Gastrocnemius medialis (tissue), 4 donors: ENCODE measurements around the gene FAM151B. TPM values are rescaled to one million over a fixed set of nuclear protein-coding genes. Genes with fewer than 3 reads are reported as not detected.
"Not testable (repeated sequence)": the region's sequence is repeated elsewhere in the genome, so short reads cannot be mapped to it uniquely, and the experiment has no call there.

ENCODE experiments used
- ATAC-seq, 2 donors: fragments of 150-250 bp; one replicate each; pipeline ENCODE4 v1.9.1; 2016
- DNase-seq, 2 donors: peaks; one replicate each; pipeline ENCODE4 v3.0.0-alpha.2; 2019
- H3K27ac ChIP-seq, 4 donors: fragments of 200-600 bp; sonication (generic); 1 replicate in 1 of 4; 2 replicates in 3 of 4; pipeline ENCODE4 v1.5.1; 2016 to 2018; ENCODE audit warnings: mild to moderate bottlenecking in 2 of 4, moderate library complexity in 1 of 4
- H3K27me3 ChIP-seq, 3 donors: fragments of 200-600 bp; sonication (generic) in 2 of 3; 1 replicate in 1 of 3; 2 replicates in 2 of 3; pipeline versions ENCODE4 v1.5.1 to v1.6.0; 2016 to 2019; ENCODE audit warnings: mild to moderate bottlenecking in 1 of 3, moderate library complexity in 1 of 3
- H3K36me3 ChIP-seq, 2 donors: fragments of 200-600 bp; sonication (generic) in 1 of 2; one replicate each; pipeline ENCODE4 v1.5.1; 2017 to 2018
- H3K4me1 ChIP-seq, 2 donors: fragments of 200-600 bp; sonication (generic) in 1 of 2; one replicate each; pipeline ENCODE4 v1.5.1; 2016 to 2017; ENCODE audit warnings: mild to moderate bottlenecking in 2 of 2
- H3K4me3 ChIP-seq, 4 donors: fragments of 200-600 bp; sonication (generic) in 3 of 4; 1 replicate in 1 of 4; 2 replicates in 3 of 4; pipeline ENCODE4 v1.5.1; 2016 to 2019; ENCODE audit warnings: mild to moderate bottlenecking in 2 of 4
- H3K9me3 ChIP-seq, 3 donors: fragments of 200-600 bp; sonication (generic) in 2 of 3; 1 replicate in 1 of 3; 2 replicates in 2 of 3; pipeline ENCODE4 v1.5.1; 2016 to 2019
- CTCF ChIP-seq, 5 experiments: fragments of 450-650 bp in 3 of 5; fragments of 200-600 bp in 2 of 5; sonication (generic) in 2 of 5; IDR thresholded peaks in 4 of 5; conservative IDR thresholded peaks in 1 of 5; 1 replicate in 4 of 5; 2 replicates in 1 of 5; pipeline ENCODE4 v1.5.1; 2016 to 2019; ENCODE audit warnings: antibody characterized with exemption in 5 of 5, mild to moderate bottlenecking in 3 of 5, moderate library complexity in 3 of 5
- POLR2A ChIP-seq, 2 donors: fragments of 450-650 bp; IDR thresholded peaks; one replicate each; pipeline ENCODE4 v1.6.1; 2017; ENCODE audit warnings: antibody characterized with exemption in 2 of 2, mild to moderate bottlenecking in 2 of 2, moderate library complexity in 2 of 2
- in situ Hi-C, 4 donors: fragments of 200-750 bp; cut with MboI; loops; one replicate each; pipeline versions ENCODE4 v1.15.0 to v1.8.0; 2017; ENCODE audit warnings: low sequenced_read_pairs in 4 of 4
- intact Hi-C: fragments of 100-400 bp; cut with DNase I; formaldehyde crosslinking; loops from one replicate; pipeline ENCODE4 v1.15.1; 2023; ENCODE audit warnings: low total_unique reads
- total RNA-seq, 4 donors: library from RNA; depleted of rRNA; stranded (reverse); fragments of >200 nt; gene quantifications; one replicate each; pipeline versions ENCODE4 v1.1.0 to v1.2.3, GENCODE V29; 2016

Gene FAM151B
- total RNA-seq, 4 donors from 2014 or later: 0.18 to 1.6 (median 1.1) TPM

- ATAC-seq (no peak), DNase-seq (no peak)
- intact Hi-C loops: no loop called here
- in situ Hi-C loops: no loop called here
- H3K27ac ChIP-seq: no peak within 1 kb of the TSS
- peaks cover 29 to 47% (median 31%) of the 10 kb centered on the region in 3 donors for H3K27me3 ChIP-seq
- H3K4me1 ChIP-seq: peaks cover 0 to 6% of the 10 kb centered on the region in 2 donors
- peak within 1 kb of the TSS in 3 of 4 donors; percentile 31 to 46 (median 34) for H3K4me3 ChIP-seq
- no peak for TF ChIP-seq CTCF (IDR thresholded peaks at IDR 0.05 in 4 of 5, conservative IDR thresholded peaks at IDR 0.05 in 1 of 5)
- H3K36me3 ChIP-seq: no peaks in the 10 kb centered on the region
- H3K9me3 ChIP-seq: no peaks in the 10 kb centered on the region
Measured at GRCh38 chr5:80569961-80570786, 82.3 kb downstream of the FAM151B start, which contains the start of gene ANKRD34B. Gene ANKRD34B (minus strand): TSS chr5:80570280. CDS start chr5:80560019, 10,261 bp downstream.

GRCh38 chr5:80573062-80573461, 85.2 kb downstream of the FAM151B start:
- Histone ChIP-seq H3K36me3 (no peaks in the 10 kb centered on the region), H3K4me1 (peaks cover 0 to 6% of the 10 kb centered on the region in 2 donors), H3K4me3 (no peak overlapping the region), H3K27ac (no peak overlapping the region), H3K9me3 (no peaks in the 10 kb centered on the region), H3K27me3 (peaks cover 29 to 42% (median 31%) of the 10 kb centered on the region in 3 donors)
- no peak for DNase-seq
- intact Hi-C loops (no loop called here), in situ Hi-C loops (no loop called here)
- no peak for ATAC-seq
- no peak for TF ChIP-seq CTCF (IDR thresholded peaks at IDR 0.05 in 4 of 5, conservative IDR thresholded peaks at IDR 0.05 in 1 of 5)
- no peak for TF ChIP-seq POLR2A (IDR thresholded peaks at IDR 0.05)

- ATAC-seq: no peak
- no peaks in the 10 kb centered on the region for H3K36me3 ChIP-seq
- in situ Hi-C loops: no loop called here
- H3K27me3 ChIP-seq: peaks cover 7 to 17% (median 15%) of the 10 kb centered on the region in 3 donors
- intact Hi-C loops: no loop called here
- TF ChIP-seq POLR2A (IDR thresholded peaks at IDR 0.05): no peak
- H3K4me1 ChIP-seq: no peaks in the 10 kb centered on the region
- H3K27ac ChIP-seq: no peak overlapping the region
- no peaks in the 10 kb centered on the region for H3K9me3 ChIP-seq
- DNase-seq: no peak
- H3K4me3 ChIP-seq: no peak overlapping the region
Measured at GRCh38 chr5:80576383-80576782, 88.5 kb downstream of the FAM151B start.

GRCh38 chr5:80577707-80578106, 89.8 kb downstream of the FAM151B start:
- Histone ChIP-seq H3K36me3 (no peaks in the 10 kb centered on the region), H3K9me3 (no peaks in the 10 kb centered on the region), H3K4me1 (no peaks in the 10 kb centered on the region), H3K27me3 (peaks cover 0 to 10% (median 3%) of the 10 kb centered on the region in 3 donors), H3K4me3 (no peak overlapping the region), H3K27ac (no peak overlapping the region)
- no peak for TF ChIP-seq CTCF (IDR thresholded peaks at IDR 0.05 in 4 of 5, conservative IDR thresholded peaks at IDR 0.05 in 1 of 5)
- no peak for TF ChIP-seq POLR2A (IDR thresholded peaks at IDR 0.05)
- DNase-seq (no peak), ATAC-seq (no peak)
- intact Hi-C loops: no loop called here
- in situ Hi-C loops: no loop called here

- no peak overlapping the region for H3K27ac ChIP-seq
- in situ Hi-C loops: no loop called here
Measured at GRCh38 chr5:80579050-80579449, 91.2 kb downstream of the FAM151B start.

GRCh38 chr5:80580291-80580690, 92.4 kb downstream of the FAM151B start:
- H3K4me3 ChIP-seq, H3K36me3 ChIP-seq, H3K4me1 ChIP-seq, intact Hi-C loops, DNase-seq, H3K27ac ChIP-seq, H3K9me3 ChIP-seq, ATAC-seq, in situ Hi-C loops, H3K27me3 ChIP-seq: not testable (repeated sequence)

More at GRCh38 chr5:80579050-80579449, 91.2 kb downstream of the FAM151B start:
- Histone ChIP-seq H3K4me1 (no peaks in the 10 kb centered on the region), H3K4me3 (no peak overlapping the region), H3K9me3 (no peaks in the 10 kb centered on the region), H3K27me3 (peaks cover 0 to 2% (median 0%) of the 10 kb centered on the region in 3 donors), H3K36me3 (no peaks in the 10 kb centered on the region)
- ATAC-seq (no peak), DNase-seq (no peak)
- TF ChIP-seq POLR2A (IDR thresholded peaks at IDR 0.05): no peak
- TF ChIP-seq CTCF (IDR thresholded peaks at IDR 0.05 in 4 of 5, conservative IDR thresholded peaks at IDR 0.05 in 1 of 5): no peak
- intact Hi-C loops: no loop called here
